GOT3 (cell line): ENCODE data around the gene TTC34.
"Not testable (repeated sequence)": the region's sequence is repeated elsewhere in the genome, so short reads cannot be mapped to it uniquely, and the experiment has no call there.

ENCODE experiments used
- DNase-seq: peaks from one replicate; lab custom pipeline; 2025; ENCODE audit warnings: mixed read lengths; lab: John Stamatoyannopoulos, UW

The TTC34 gene

GRCh38 chr1:2671656-2672055 lies 129.8 kb downstream of the TTC34 start:
- DNase-seq: not testable (repeated sequence)

DNA sequence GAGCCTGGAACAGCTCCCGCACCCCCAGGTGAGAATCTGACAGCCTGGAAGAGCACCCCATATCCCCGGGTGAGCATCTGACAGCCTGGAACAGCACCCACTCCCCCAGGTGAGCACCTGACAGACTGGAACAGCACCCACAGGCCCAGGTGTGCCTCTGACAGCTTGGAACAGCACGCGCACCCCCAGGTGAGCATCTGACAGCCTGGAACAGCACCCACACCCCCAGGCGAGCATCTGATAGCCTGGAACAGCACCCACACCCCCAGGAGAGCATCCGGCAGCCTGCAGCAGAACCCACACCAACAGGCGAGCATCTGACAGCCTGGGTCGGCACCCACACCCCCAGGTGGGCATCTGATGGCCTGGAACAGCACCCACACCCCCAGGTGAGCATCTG lies 141.7 kb downstream of the TTC34 start:
- not testable (repeated sequence) for DNase-seq

GRCh38 chr1:2657909-2658308 lies 143.6 kb downstream of the TTC34 start:
- DNase-seq: not testable (repeated sequence)

DNA sequence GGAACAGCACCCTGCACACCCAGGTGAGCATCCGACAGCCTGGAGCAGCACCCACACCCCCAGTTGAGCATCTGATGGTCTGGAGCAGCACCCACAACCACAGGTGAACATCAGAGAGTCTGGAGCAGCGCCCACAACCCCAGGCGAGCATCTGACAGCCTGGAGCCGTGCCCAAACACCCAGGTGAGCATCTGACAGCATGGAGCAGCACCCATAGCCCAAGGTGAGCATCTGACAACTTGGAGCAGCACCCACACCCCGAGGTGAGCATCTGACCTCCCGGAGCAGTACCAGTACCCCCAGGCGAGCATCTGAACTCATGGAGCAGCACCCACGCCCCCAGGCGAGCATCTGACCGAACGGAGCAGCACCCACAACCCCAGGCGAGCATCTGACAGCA lies 144.4 kb downstream of the TTC34 start:
- DNase-seq: not testable (repeated sequence)

DNA sequence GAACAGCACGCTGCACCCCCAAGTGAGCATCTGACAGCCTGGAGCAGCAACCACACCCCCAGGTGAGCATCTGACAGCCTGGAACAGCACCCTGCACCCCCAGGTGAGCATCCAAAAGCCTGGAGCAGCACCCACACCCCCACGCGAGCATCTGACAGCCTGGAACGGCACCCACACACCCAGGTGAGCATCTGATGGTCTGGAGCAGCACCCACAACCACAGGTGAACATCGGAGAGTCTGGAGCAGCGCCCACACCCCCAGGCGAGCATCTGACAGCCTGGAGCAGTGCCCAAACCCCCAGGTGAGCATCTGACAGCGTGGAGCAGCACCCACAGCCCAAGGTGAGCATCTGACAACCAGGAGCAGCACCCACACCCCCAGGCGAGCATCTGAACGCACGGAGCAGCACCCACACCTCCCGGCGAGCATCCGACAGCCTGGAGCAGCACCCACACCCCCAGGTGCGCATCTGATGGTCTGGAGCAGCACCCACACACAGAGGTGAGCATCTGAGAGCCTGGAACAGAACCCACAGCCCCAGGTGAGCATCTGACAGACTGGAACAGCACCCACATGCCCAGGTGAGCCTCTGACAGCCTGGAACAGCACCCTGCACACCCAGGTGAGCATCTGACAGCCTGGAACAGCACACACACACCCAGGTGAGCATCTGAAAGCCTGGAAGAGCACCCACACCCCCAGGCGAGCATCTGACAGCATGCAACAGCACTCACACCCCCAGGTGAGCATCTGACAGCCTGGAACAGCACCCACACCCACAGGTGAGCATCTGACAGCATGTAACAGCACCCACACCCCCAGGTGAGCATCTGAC lies 145.7 kb downstream of the TTC34 start:
- DNase-seq: not testable (repeated sequence)

DNA sequence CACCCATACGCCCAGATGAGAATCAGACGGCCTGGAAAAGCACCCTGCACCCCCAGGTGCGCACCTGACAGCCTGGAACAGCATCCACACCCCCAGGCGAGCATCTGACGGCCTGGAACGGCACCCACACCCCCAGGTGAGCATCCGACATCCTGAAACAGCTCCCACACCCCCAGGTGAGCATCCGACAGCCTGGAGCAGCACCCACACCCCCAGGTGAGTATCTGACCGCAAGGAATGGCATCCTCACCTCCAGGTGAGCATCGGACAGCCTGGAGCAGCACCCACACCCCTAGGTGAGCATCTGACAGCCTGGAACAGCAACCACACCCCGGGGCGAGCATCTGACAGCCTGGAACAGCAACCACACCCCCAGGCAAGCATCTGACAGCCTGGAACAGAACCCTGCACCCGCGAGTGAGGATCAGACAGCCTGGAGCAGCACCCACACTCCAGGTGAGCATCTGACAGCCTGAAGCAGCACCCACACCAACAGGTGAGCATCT lies 147.0 kb downstream of the TTC34 start:
- DNase-seq: not testable (repeated sequence)

GRCh38 chr1:2653741-2654442 lies 147.6 kb downstream of the TTC34 start:
- not testable (repeated sequence) for DNase-seq

GRCh38 chr1:2652926-2653571 lies 148.4 kb downstream of the TTC34 start:
- DNase-seq: not testable (repeated sequence)

- not testable (repeated sequence) for DNase-seq
These were observed 149.2 kb downstream of the TTC34 start for GRCh38 chr1:2652152-2652925.

- DNase-seq: no peak
These were observed 150.4 kb downstream of the TTC34 start for GRCh38 chr1:2650967-2651645.

DNA sequence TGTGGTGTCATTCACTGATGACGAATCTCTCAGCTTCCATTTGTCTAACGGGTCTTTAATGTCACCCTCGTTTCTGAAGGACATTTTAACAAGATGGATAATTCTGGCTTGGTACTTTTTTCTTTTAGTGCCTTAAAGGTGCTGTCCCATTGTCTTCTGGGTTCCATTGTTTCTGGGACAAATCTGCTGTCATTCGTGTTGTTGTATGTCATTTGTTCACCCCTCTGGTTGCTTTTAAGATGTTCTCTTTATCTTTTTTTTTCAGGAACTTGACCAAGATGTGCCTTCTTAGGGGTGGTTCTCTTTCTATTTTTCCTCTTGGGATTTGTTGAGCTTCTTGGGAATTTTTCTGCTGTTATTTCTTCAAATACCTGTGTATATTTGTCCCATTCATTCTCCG lies 154.7 kb downstream of the TTC34 start:
- no peak for DNase-seq

GRCh38 chr1:2645776-2646175 lies 155.7 kb downstream of the TTC34 start:
- DNase-seq: no peak

DNA sequence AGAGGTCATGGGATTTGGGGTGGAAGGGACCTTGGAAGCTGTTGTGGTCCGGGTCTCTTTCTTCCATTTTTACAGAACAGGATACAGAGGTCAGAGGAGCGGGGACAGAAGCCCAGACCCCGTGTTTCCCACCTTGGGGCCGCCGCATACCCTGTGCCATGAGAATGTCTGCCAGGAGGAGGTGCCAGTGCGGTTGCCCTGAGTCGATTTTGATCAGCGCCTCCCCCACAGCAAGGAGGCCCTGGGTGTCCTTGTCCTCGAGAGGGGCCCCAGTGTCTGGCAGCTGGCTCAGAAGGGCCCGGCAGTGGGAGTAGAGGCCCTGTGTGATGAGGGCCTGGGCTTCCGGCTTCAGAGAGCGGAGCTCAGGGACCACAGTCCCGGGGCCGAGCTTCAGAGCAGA lies 156.3 kb downstream of the TTC34 start:
- DNase-seq: no peak

DNA sequence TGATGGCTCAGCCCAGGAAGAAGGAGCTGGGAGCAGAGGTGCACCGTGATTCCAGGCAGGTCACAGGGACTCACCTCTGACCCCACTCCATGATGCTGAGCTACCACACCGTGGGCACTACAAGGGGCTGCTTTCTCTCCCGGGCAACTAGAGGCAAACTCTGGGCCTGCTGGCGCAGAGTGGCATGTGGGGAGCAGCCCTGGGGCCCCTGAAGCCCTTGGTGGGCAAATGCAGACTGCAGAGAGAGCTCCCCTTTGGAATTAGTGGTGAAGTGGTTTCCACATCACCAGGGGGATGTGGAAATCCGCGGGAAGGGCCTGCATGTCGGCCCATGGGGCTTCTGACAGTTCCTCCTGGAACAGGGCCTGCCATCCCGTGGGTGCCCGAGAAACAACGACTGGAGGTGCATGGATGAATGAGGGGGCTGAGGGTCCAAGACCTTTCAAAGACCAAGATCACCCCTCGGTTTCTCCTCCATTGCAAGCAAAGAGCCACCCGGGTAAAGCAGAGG lies 156.8 kb downstream of the TTC34 start:
- no peak for DNase-seq

- no peak for DNase-seq
These were observed 157.3 kb downstream of the TTC34 start for GRCh38 chr1:2644171-2644570.

DNA sequence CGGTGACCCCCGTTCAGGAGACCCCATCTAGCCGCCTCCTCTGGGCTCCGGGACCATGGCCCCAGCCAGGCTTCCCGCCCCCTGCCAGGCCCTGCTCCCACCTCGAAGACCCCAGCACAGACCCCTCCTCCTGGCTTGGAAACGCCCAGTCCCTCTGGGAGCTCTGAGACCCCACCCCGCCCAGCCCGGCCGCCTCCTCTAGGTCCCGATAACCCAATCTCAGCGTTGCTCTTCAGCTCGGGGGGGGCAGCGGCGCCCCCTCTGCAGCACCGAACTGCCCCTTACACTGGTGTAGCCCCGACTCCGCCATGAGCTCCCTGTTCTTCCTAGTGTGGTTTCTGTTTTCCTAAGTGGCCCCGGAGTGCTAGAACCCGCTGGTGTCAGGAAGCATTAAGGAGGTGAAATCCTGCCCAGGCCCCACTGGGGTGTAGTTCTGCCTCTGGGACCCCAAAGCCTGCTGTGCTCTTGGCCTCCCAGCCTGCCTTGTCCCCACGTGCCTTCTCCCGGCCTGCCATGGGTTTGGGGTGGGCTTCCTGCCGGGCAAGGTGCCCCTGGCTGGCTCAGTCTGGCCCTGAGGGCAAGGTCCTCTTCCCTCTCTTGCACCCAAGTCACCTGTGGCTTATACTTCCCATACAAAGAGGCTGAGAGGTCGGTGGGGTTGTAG lies 157.9 kb downstream of the TTC34 start:
- no peak for DNase-seq

- no peak for DNase-seq
These were observed 158.7 kb downstream of the TTC34 start for GRCh38 chr1:2642560-2643413.

DNA sequence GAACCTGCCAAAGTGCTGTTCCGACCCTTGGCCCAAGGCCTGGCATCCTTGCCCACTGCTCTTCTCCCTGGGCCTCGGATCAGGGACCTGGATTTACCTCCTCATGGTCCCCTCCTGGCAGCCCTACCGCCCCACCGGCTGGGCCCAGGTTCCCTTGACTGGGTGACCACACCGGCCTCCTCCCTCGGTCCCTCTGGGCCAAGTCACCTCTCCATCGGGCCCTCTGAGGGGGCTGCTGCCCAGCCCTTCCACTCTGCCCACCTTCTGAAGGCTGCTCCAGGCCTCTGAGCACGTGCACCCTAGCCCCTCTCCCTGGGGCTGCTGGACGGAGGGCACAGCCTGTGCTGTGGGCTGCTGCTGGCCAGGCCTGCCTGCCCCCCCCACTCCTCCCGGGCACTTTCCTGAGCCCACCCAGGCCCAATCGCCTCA lies 159.3 kb downstream of the TTC34 start:
- DNase-seq: no peak

- no peak for DNase-seq
These were observed 159.9 kb downstream of the TTC34 start for GRCh38 chr1:2641381-2642130.
